ENCODE results near the gene CHCHD4. TPM values are rescaled to one million over a fixed set of nuclear protein-coding genes. Genes with fewer than 3 reads are reported as not detected.

The CHCHD4 gene
- total RNA-seq, 1 experiment from 2014 or later = 16.7 TPM

DNA sequence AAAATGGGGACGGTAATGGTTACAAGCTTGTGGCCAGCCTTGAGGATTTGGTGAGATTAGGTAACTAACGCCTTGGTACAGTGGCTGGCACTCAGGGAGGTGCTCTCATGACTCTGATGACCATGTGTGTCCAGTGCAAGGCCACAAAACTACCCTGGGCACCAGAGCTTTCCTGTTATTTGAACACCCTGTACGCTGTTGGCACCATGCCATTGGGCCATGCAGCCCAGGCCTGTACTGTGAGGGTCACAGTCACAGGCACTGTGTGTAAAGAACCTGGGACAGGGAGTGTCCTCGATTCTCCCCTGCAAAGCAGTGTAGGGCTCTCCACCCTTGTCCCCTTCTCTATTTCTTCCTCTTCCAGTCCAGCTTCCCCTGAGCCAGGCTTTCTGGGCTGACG lies 6.5 kb upstream of the CHCHD4 start:
- H3K4me3 Mint-ChIP-seq (ENCODE audit: low read depth, unreplicated experiment) = no peak overlapping the region
- intact Hi-C loops (cut with micrococcal nuclease; ENCODE audit: unreplicated experiment) = no loop called here
- peaks cover 14% of the 10 kb centered on the region for H3K4me1 Mint-ChIP-seq (ENCODE audit: low read depth, unreplicated experiment)
- H3K9me3 Mint-ChIP-seq (ENCODE audit: low read depth, unreplicated experiment) = no peaks in the 10 kb centered on the region
- no TSS peak for BruUV-seq (replicated peaks)
- TF ChIP-seq, protein P1, sequence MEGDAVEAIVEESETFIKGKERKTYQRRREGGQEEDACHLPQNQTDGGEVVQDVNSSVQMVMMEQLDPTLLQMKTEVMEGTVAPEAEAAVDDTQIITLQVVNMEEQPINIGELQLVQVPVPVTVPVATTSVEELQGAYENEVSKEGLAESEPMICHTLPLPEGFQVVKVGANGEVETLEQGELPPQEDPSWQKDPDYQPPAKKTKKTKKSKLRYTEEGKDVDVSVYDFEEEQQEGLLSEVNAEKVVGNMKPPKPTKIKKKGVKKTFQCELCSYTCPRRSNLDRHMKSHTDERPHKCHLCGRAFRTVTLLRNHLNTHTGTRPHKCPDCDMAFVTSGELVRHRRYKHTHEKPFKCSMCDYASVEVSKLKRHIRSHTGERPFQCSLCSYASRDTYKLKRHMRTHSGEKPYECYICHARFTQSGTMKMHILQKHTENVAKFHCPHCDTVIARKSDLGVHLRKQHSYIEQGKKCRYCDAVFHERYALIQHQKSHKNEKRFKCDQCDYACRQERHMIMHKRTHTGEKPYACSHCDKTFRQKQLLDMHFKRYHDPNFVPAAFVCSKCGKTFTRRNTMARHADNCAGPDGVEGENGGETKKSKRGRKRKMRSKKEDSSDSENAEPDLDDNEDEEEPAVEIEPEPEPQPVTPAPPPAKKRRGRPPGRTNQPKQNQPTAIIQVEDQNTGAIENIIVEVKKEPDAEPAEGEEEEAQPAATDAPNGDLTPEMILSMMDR (IDR thresholded peaks at IDR 0.05; ENCODE audit: unreplicated experiment) = no peak
- no peak for DNase-seq
- H3K27ac Mint-ChIP-seq (ENCODE audit: unreplicated experiment) = no peak overlapping the region
- H3K36me3 Mint-ChIP-seq (ENCODE audit: insufficient read depth, unreplicated experiment) = peaks cover 43% of the 10 kb centered on the region
- no peaks in the 10 kb centered on the region for H3K27me3 Mint-ChIP-seq (ENCODE audit: unreplicated experiment)
- CTCF ChIA-PET = no interaction called here

DNA sequence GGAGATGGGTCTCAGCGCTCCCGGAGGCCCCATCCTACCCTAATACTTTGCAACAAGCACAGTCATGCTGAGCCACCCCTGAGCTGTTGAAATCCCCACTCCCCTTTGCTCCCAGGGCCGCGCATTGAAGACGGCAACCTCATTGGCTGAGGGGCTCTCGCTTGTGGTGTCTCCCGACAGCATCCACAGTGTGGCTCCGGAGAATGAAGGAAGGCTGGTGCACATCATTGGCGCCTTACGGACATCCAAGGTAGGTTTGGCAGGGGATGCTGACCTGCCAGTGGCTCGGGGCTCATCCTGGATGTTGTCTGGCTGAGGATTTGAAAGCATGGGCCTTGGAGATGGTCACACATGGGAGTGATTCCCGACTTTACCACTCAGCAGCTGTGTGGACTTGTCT lies 6.0 kb upstream of the CHCHD4 start:
- intact Hi-C loops (cut with micrococcal nuclease; ENCODE audit: unreplicated experiment) = no loop called here
- TF ChIP-seq, protein P1 (IDR thresholded peaks at IDR 0.05; ENCODE audit: unreplicated experiment) = no peak
- Mint-ChIP-seq H3K4me1 (ENCODE audit: low read depth, unreplicated experiment) (peaks cover 14% of the 10 kb centered on the region), H3K36me3 (ENCODE audit: insufficient read depth, unreplicated experiment) (peaks cover 45% of the 10 kb centered on the region), H3K9me3 (ENCODE audit: low read depth, unreplicated experiment) (no peaks in the 10 kb centered on the region), H3K27me3 (ENCODE audit: unreplicated experiment) (no peaks in the 10 kb centered on the region), H3K27ac (ENCODE audit: unreplicated experiment) (no peak overlapping the region), H3K4me3 (ENCODE audit: low read depth, unreplicated experiment) (no peak overlapping the region)
- DNase-seq = no peak
- BruUV-seq (replicated peaks) = no TSS peak
- CTCF ChIA-PET = no interaction called here

DNA sequence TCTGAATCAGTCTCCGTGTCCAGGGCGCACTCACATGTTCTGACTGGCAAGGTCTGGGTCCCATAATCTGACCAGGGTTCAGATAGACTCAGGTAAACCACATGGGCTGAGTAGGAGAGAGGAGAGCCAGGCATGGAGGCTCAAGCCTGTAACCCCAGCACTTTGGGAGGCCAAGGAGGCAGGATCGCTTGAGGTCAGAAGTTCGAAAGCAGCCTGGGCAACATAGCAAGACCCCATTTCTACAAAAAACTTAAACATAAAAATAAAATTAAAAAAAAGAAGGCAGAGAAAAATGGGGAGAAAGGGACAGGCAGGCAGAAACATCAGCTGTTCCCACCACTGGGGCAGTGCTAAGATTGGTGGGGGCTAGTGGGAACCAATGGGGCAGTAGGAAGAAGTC lies 5.6 kb upstream of the CHCHD4 start:
- DNase-seq = no peak
- no peaks in the 10 kb centered on the region for H3K27me3 Mint-ChIP-seq (ENCODE audit: unreplicated experiment)
- BruUV-seq (replicated peaks) = no TSS peak
- H3K27ac Mint-ChIP-seq (ENCODE audit: unreplicated experiment) = no peak overlapping the region
- H3K4me1 Mint-ChIP-seq (ENCODE audit: low read depth, unreplicated experiment) = peaks cover 14% of the 10 kb centered on the region
- no peak overlapping the region for H3K4me3 Mint-ChIP-seq (ENCODE audit: low read depth, unreplicated experiment)
- CTCF ChIA-PET = no interaction called here
- TF ChIP-seq, protein P1 (IDR thresholded peaks at IDR 0.05; ENCODE audit: unreplicated experiment) = no peak
- H3K36me3 Mint-ChIP-seq (ENCODE audit: insufficient read depth, unreplicated experiment) = peaks cover 48% of the 10 kb centered on the region
- no peaks in the 10 kb centered on the region for H3K9me3 Mint-ChIP-seq (ENCODE audit: low read depth, unreplicated experiment)
- intact Hi-C loops (cut with micrococcal nuclease; ENCODE audit: unreplicated experiment) = no loop called here

DNA sequence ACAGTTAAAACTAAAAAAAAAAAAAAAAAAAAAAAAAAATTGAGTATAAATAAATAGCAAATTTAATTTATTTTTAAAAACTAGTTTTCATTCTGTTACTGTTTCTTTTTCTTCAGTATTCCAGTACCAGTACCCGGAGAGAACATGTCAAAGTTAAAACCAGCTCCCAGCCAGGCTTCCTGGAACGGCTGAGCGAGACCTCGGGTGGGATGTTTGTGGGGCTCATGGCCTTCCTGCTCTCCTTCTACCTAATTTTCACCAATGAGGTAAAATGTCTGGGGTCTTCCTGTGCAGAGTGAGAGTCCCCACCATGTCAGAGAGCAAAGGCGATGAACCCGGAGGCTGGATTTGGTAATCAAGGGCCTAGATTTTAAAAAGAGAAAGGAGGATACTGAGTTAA lies 4.6 kb upstream of the CHCHD4 start:
- intact Hi-C loops (cut with micrococcal nuclease; ENCODE audit: unreplicated experiment) = loop anchor here (10.0 kb wide), 1 partner anchor 474 kb away; no protein-coding TSS in a partner anchor
- Mint-ChIP-seq H3K9me3 (ENCODE audit: low read depth, unreplicated experiment) (no peaks in the 10 kb centered on the region), H3K27ac (ENCODE audit: unreplicated experiment) (no peak overlapping the region), H3K4me3 (ENCODE audit: low read depth, unreplicated experiment) (no peak overlapping the region), H3K36me3 (ENCODE audit: insufficient read depth, unreplicated experiment) (peaks cover 47% of the 10 kb centered on the region), H3K27me3 (ENCODE audit: unreplicated experiment) (no peaks in the 10 kb centered on the region), H3K4me1 (ENCODE audit: low read depth, unreplicated experiment) (peaks cover 14% of the 10 kb centered on the region)
- CTCF ChIA-PET = no interaction called here
- TF ChIP-seq, protein P1 (IDR thresholded peaks at IDR 0.05; ENCODE audit: unreplicated experiment) = no peak
- DNase-seq = no peak
- BruUV-seq (replicated peaks) = no TSS peak
